Activated CD4-positive, alpha-beta memory T cell treated with anti-CD3 and anti-CD28 coated beads for 36 hours (primary cell): Measurements from ENCODE around the gene UBXN6. TPM values are rescaled to one million over a fixed set of nuclear protein-coding genes. Genes with fewer than 3 reads are reported as not detected.

Experiments used
- CTCF ChIA-PET: fragments of 350-600 bp; sonication (Branson Sonifier 250); formaldehyde crosslinking; loops from one replicate; lab custom pipeline; 2021; ENCODE audit warnings: antibody characterized with exemption, inconsistent platforms; lab: Charles Lee
- POLR2A ChIA-PET: fragments of 350-600 bp; sonication (Branson Sonifier 250); formaldehyde crosslinking; loops from one replicate; lab custom pipeline; 2021; ENCODE audit warnings: antibody characterized with exemption; lab: Charles Lee
- DNase-seq: peaks from one replicate; pipeline ENCODE4 v3.0.0-alpha.2; 2020
- H3K27ac Mint-ChIP-seq: one replicate; pipeline ENCODE4 v1.8.0; 2021; ENCODE audit warnings: mixed read lengths
- H3K27me3 Mint-ChIP-seq: one replicate; pipeline ENCODE4 v1.8.0; 2021; ENCODE audit warnings: mixed read lengths
- H3K36me3 Mint-ChIP-seq: one replicate; pipeline ENCODE4 v1.8.0; 2021; ENCODE audit warnings: mixed read lengths
- H3K4me1 Mint-ChIP-seq: one replicate; pipeline ENCODE4 v1.8.0; 2021; ENCODE audit warnings: low read depth, mixed read lengths
- H3K4me3 Mint-ChIP-seq: one replicate; pipeline ENCODE4 v1.8.0; 2021; ENCODE audit warnings: mild to moderate bottlenecking, mixed read lengths
- H3K9me3 Mint-ChIP-seq: one replicate; pipeline ENCODE4 v1.8.0; 2021; ENCODE audit warnings: mixed read lengths
- intact Hi-C: fragments of 100-400 bp; cut with micrococcal nuclease; formaldehyde crosslinking; loops from one replicate; pipeline ENCODE4 v1.15.1; 2023
- total RNA-seq, 2 experiments: library from RNA; stranded (reverse); gene quantifications; one replicate each; pipeline ENCODE4 v1.2.3, GENCODE V29; 2021

The UBXN6 gene
- total RNA-seq, 2 experiments from 2014 or later, result 36.2 to 37.1 TPM

DNA sequence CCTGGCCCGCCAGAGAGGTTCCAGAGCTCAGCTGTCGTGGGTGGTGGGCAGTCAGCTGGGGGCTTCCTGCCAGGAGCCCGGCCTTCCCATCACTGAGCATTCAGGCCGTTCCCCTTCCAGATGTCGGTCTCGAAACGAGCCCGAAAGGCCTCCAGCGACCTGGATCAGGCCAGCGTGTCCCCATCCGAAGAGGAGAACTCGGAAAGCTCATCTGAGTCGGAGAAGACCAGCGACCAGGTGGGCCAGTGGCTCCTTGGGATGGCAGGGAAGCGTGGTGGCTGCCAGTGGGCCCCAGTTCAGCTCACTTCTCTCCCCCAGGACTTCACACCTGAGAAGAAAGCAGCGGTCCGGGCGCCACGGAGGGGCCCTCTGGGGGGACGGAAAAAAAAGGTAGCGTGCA, 33.9 kb upstream of the UBXN6 start:
- H3K4me3 Mint-ChIP-seq, result no peak overlapping the region
- intact Hi-C loops, result no loop called here
- ChIA-PET CTCF (no interaction called here), POLR2A (no interaction called here)
- no peaks in the 10 kb centered on the region for H3K4me1 Mint-ChIP-seq
- DNase-seq, result no peak
- H3K36me3 Mint-ChIP-seq, result peaks cover 7% of the 10 kb centered on the region
- H3K27ac Mint-ChIP-seq, result no peak overlapping the region
- H3K27me3 Mint-ChIP-seq, result no peaks in the 10 kb centered on the region
- no peaks in the 10 kb centered on the region for H3K9me3 Mint-ChIP-seq

DNA sequence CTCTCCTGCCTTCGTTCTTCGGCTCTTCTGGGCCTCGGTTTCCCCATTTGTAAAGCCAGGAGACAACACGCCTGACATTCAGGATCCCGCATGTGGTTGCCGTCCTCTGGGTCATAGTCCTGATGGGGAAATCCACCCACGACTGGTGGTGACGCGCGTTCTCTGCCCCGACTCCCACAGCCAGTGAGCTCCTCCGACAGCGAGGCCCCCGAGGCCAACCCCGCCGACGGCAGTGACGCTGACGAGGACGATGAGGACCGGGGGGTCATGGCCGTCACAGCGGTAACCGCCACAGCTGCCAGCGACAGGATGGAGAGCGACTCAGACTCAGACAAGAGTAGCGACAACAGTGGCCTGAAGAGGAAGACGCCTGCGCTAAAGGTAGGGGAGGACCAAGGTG, 30.9 kb upstream of the UBXN6 start:
- DNase-seq, result no peak
- Mint-ChIP-seq H3K9me3 (no peaks in the 10 kb centered on the region), H3K4me3 (no peak overlapping the region), H3K36me3 (peaks cover 12% of the 10 kb centered on the region), H3K27ac (no peak overlapping the region), H3K27me3 (no peaks in the 10 kb centered on the region), H3K4me1 (no peaks in the 10 kb centered on the region)
- POLR2A ChIA-PET, result no interaction called here
- CTCF ChIA-PET, result no interaction called here
- intact Hi-C loops, result no loop called here

DNA sequence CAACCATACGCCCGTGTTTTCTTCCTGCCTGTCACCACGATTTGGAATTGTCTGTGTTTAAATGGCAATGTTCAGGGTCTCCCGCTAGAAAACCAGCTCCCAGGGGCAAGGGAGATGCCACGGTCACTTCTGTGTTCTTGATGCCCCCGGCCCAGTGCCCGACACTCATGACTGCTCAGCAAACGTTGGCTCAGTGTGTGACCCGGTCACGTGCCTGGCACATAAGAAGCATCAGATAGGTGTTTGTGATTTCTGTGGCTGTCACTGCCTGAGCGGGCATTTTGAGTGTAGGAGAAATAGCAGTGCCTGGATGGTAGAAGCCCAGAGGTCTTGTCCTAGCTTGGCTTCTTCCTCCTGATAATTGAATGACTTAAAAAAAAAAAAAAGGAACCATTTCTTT, 30.0 kb upstream of the UBXN6 start:
- POLR2A ChIA-PET, result interaction anchor here (0.6 kb wide), 1 partner anchor 53 kb away, joined by 5 read pairs; no protein-coding TSS in a partner anchor
- no peaks in the 10 kb centered on the region for H3K27me3 Mint-ChIP-seq
- CTCF ChIA-PET, result no interaction called here
- intact Hi-C loops, result no loop called here
- H3K9me3 Mint-ChIP-seq, result no peaks in the 10 kb centered on the region
- no peaks in the 10 kb centered on the region for H3K4me1 Mint-ChIP-seq
- no peak overlapping the region for H3K27ac Mint-ChIP-seq
- DNase-seq, result no peak
- no peak overlapping the region for H3K4me3 Mint-ChIP-seq
- H3K36me3 Mint-ChIP-seq, result peaks cover 14% of the 10 kb centered on the region

DNA sequence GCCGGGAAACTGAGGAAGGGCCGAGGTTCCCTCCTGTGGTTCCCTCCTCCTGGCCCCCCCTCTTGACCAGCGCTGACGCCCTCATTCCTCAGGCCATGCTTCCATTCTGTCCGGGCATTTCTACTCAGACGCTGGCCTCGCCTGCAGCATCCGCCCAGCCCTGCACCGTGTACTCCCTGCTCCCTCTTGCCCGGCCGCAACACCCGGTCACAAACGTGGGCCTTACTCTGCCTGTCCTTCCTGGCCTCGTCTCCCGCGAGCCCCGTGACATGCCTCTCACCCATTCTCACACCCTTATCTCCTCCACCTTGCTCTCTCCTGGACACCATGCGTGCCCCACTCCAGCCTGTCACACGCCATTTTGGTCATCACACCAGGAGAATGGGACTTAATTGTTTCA, 25.8 kb upstream of the UBXN6 start:
- POLR2A ChIA-PET, result no interaction called here
- no peaks in the 10 kb centered on the region for H3K4me1 Mint-ChIP-seq
- no peak overlapping the region for H3K4me3 Mint-ChIP-seq
- H3K27ac Mint-ChIP-seq, result no peak overlapping the region
- intact Hi-C loops, result no loop called here
- peaks cover 11% of the 10 kb centered on the region for H3K36me3 Mint-ChIP-seq
- H3K9me3 Mint-ChIP-seq, result no peaks in the 10 kb centered on the region
- DNase-seq, result no peak
- H3K27me3 Mint-ChIP-seq, result no peaks in the 10 kb centered on the region
- CTCF ChIA-PET, result interaction anchor here (0.6 kb wide), 1 partner anchor 139 kb away, joined by 3 read pairs; no protein-coding TSS in a partner anchor

DNA sequence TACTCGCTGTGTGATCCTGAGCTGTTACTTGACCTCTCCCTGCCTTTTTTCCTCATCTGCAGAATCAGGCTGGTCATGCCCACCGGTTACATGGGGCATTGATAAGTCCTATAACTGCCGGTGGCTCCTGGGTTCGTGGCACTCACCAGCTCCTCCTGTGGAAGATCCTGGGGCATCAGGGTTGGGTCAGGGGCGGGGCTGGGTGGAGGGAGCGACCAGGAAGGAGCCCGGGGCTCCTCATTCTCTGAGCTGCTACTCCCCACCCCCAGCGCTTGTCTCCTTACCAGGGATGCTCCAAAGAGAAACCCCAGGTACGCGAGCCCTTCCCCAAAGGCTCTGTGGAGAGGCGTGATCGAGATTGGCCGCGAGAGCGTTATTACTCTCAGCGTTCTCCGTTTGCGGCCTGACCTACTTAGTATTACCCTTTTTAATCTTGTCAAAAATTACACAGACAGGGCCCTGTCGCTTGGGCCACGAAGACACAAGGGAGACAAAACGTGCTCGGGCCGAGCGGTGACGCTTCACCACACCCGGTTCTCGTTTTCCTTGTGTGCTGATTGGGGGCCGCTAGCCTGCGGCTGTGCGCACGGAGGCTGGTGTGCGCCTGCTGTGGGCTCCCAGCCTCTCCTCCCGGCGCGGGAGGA, 25.2 kb upstream of the UBXN6 start:
- DNase-seq, result no peak
- ChIA-PET CTCF (no interaction called here), POLR2A (no interaction called here)
- no peak overlapping the region for H3K27ac Mint-ChIP-seq
- no peaks in the 10 kb centered on the region for H3K9me3 Mint-ChIP-seq
- peaks cover 13% of the 10 kb centered on the region for H3K36me3 Mint-ChIP-seq
- H3K4me3 Mint-ChIP-seq, result no peak overlapping the region
- intact Hi-C loops, result no loop called here
- no peaks in the 10 kb centered on the region for H3K27me3 Mint-ChIP-seq
- H3K4me1 Mint-ChIP-seq, result no peaks in the 10 kb centered on the region

DNA sequence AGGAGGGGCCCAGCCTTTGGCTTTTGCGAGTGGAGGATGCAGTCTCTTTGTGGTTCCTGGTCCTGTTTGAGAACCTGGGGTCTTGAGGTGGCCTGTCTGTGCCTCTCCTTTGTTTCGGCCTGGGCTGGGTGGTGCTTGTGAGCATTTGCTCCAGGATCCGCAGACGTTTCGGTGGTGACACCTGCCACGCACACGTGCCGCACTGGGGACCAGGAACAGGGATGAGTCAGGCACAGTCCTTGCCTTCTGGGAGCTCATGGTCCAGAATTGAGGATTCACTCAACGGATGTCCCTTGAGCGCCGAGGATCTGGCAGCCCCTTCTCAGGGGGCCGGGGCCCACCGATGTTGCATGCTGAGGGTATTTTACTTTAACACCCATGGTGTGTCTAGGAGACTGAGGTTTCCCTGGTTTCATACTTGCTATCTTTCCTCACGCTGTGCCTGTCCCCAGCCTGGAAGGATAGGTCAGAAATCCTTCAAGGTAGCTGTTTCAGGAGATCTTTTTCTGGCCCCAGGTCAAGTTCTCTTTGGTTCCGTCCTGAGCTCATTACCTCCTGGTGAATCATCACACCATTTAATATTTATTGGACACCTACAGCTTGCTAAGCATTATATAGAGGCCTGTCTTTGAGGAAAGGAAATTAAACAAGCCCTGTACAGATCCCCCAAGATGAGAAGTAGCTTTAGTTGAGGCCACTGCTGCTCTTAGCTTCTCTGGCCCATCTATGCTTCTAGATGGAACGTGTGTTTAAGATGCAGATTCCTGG, 19.6 kb upstream of the UBXN6 start:
- DNase-seq, result no peak
- peaks cover 11% of the 10 kb centered on the region for H3K36me3 Mint-ChIP-seq
- no peaks in the 10 kb centered on the region for H3K27me3 Mint-ChIP-seq
- H3K4me3 Mint-ChIP-seq, result no peak overlapping the region
- ChIA-PET CTCF (no interaction called here), POLR2A (no interaction called here)
- no peak overlapping the region for H3K27ac Mint-ChIP-seq
- intact Hi-C loops, result no loop called here
- H3K9me3 Mint-ChIP-seq, result no peaks in the 10 kb centered on the region
- peaks cover 15% of the 10 kb centered on the region for H3K4me1 Mint-ChIP-seq

DNA sequence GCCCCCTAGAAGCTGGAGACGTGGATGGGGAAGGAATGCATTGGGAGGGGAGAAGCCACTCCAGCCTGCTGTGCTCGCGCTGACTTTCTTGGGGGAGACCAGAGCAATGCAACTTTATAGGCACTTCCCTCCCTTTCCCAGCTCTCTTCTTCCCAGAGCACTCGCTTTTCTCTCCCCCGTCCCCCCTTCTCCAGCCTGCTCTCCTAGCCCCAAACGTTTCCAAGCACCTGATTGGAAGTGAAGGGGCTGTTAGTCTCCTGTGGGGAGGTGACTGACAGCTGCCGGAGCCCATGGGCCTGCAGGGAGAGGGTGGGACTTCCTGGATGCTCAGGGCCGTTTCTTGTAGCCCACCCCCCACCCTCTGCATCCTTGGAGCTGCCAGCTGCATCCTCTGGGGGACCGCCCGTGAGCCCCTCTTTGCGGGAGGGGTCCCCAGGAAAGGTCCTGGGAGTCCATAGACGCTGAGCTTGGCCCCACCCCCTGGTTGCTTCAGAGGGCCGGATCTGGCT, 17.0 kb upstream of the UBXN6 start:
- no peaks in the 10 kb centered on the region for H3K9me3 Mint-ChIP-seq
- intact Hi-C loops, result loop anchor here (5.0 kb wide), 4 partner anchors 163 to 487 kb away; partner anchors contain the start of genes EEF2, FEM1A, MYDGF and TNFAIP8L1
- H3K4me3 Mint-ChIP-seq, result peak overlapping the region; percentile 40
- peaks cover 11% of the 10 kb centered on the region for H3K36me3 Mint-ChIP-seq
- no peaks in the 10 kb centered on the region for H3K27me3 Mint-ChIP-seq
- H3K27ac Mint-ChIP-seq, result no peak overlapping the region
- ChIA-PET CTCF (no interaction called here), POLR2A (no interaction called here)
- DNase-seq, result peak; percentile 32
- peaks cover 21% of the 10 kb centered on the region for H3K4me1 Mint-ChIP-seq

DNA sequence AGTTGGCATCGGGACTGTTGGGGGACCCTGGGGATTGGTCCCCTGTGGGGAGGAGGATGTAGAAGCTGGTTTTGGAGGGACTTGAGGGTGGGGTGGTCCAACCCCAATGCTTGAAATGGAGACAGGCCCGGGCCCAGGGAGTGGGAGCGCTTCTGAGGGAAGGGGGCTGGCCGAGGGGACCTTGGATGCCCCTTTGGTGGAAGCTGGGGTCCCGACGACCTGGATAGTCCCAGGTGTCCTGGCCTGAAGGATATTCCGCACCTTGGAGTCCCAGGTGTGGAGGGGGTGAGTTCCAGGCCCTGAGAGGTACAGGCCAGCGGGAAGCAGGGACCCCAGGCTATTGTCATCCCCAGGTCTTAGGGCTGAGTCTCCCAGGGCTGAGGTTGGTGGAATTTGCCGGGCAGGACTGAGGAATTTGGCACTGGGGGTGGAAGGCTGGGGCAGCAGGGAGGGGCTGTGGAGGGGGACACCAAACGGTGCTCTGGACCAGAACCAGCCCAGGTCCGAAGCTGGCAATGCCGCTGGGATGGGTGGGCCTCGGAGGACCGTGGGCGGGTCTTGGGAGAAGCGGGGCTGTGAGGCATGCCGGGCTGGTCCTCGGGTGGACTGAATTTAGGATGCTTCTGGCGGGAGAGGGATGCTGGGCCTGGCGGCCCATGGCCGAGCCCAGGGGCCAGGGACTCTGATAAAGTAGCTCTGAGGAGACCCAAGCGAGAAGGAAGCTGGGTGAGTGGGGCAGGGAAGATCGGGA, 16.3 kb upstream of the UBXN6 start:
- H3K9me3 Mint-ChIP-seq, result no peaks in the 10 kb centered on the region
- intact Hi-C loops, result loop anchor here (5.0 kb wide), 4 partner anchors 163 to 487 kb away; partner anchors contain the start of genes EEF2, FEM1A, MYDGF and TNFAIP8L1
- peaks cover 11% of the 10 kb centered on the region for H3K36me3 Mint-ChIP-seq
- no peaks in the 10 kb centered on the region for H3K27me3 Mint-ChIP-seq
- peaks cover 21% of the 10 kb centered on the region for H3K4me1 Mint-ChIP-seq
- ChIA-PET CTCF (no interaction called here), POLR2A (no interaction called here)
- no peak for DNase-seq
- peak overlapping the region; percentile 28 for H3K27ac Mint-ChIP-seq
- H3K4me3 Mint-ChIP-seq, result peak overlapping the region; percentile 40

DNA sequence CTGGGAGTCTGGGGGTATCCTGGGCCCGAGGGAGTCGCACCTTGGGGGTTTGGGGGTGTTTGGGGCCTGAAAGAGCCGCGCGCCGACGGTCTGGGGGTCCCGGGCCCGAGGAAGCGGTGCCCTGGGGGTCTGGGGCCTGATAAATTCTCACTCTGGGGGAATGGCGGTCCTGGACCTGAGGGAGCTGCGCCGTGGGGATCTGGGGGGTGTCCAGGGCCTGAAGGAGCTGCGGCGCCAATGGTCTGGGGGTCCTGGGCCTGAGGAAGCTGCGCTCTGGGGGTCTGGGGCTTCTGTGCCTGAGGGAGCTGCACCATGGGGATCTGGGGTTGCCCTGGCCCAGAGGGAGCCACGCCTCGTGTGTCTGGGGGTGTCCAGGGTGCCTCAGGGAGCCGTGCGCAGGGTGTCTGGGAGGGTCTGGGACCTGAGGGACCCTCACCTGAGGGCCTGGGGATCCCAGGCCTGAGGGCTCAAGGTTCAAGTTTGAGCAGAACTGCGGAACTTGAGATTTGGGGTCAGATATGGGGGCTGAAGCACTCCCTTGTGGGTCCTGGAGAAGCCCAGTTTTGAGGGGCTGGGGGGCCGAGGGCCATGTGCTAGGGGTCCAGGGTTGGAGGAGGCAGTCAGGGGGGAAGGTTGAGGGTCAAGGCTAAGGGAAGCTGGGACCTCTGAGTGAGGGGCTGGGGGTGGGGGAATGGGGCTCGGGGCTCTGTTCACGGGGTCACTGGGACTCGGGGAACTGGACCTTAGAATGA, 15.6 kb upstream of the UBXN6 start:
- Mint-ChIP-seq H3K27ac (no peak overlapping the region), H3K27me3 (no peaks in the 10 kb centered on the region), H3K4me3 (peak overlapping the region; percentile 73), H3K36me3 (peaks cover 11% of the 10 kb centered on the region), H3K9me3 (no peaks in the 10 kb centered on the region), H3K4me1 (peaks cover 21% of the 10 kb centered on the region)
- ChIA-PET CTCF (no interaction called here), POLR2A (no interaction called here)
- DNase-seq, result no peak
- intact Hi-C loops, result loop anchor here (5.0 kb wide), 4 partner anchors 164 to 486 kb away; partner anchors contain the start of genes EEF2, FEM1A, MYDGF and TNFAIP8L1

DNA sequence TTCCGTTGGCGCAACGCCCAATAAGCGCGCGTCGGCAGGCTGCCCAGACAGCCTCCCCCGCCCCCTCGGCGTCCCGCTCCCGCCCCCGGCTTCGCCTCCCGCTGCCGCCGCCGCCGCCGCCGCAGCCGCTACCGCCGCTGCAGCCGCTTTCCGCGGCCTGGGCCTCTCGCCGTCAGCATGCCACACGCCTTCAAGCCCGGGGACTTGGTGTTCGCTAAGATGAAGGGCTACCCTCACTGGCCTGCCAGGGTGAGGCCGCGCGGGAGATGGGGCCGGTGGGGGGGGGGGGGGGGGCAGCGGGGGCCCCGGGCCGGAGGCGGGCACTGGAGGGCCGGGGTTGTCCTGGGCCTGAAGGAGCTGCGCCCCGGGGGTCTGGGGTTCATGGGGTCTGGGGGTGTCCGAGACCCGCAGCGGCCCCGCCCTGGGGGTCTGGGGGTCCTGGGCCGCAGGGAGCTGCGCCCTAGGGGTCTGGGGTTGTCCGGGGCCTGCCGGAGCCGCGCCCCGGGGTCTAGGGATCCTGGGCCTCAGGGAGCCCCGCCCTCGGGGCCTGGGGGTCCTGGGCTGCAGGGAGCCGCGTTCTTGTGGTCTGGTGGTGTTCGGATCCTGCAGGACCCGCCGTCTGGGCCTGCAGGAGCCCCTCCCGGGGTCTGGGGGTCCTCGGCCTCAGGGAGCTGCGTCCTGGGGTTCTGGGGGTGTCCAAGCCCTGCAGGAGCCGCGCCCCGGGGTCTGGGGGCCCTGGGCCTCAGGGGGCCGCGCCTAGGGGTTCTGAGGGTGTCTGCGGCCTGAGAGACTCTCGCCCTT, 14.8 kb upstream of the UBXN6 start, which contains the start of gene HDGFL2:
Gene HDGFL2 (plus strand): TSS at position 124 of the 801 bp plus-strand sequence. CDS start 54 bp downstream, at position 178.
- intact Hi-C loops, result loop anchor here (5.0 kb wide), 4 partner anchors 165 to 485 kb away; partner anchors contain the start of genes EEF2, FEM1A, MYDGF and TNFAIP8L1
- H3K36me3 Mint-ChIP-seq, result peaks cover 7% of the 10 kb centered on the region
- no peaks in the 10 kb centered on the region for H3K27me3 Mint-ChIP-seq
- POLR2A ChIA-PET, result interaction anchor here (1.9 to 2.4 kb wide), 2 partner anchors 15 to 129 kb away, joined by 6 to 14 read pairs; partner anchors contain the start of genes MPND and UBXN6
- no peak for DNase-seq
- peak within 1 kb of the TSS; percentile 73 for H3K4me3 Mint-ChIP-seq
- no peaks in the 10 kb centered on the region for H3K9me3 Mint-ChIP-seq
- H3K27ac Mint-ChIP-seq, result no peak within 1 kb of the TSS
- CTCF ChIA-PET, result interaction anchor here (1.0 to 1.9 kb wide), 4 partner anchors 72 to 332 kb away, joined by 3 to 12 read pairs (median 6); partner anchors contain the start of genes FEM1A and SH3GL1
- peaks cover 21% of the 10 kb centered on the region for H3K4me1 Mint-ChIP-seq
